Erythroblast (primary cell): ENCODE data around the gene OR4D2.

Experiments
- GATA1 ChIP-seq: IDR thresholded peaks from 2 replicates; pipeline ENCODE4 v1.6.1; 2011; ENCODE audit warnings: low read depth, mild to moderate bottlenecking, control low read depth, low read length, moderate library complexity
- POLR2A ChIP-seq: IDR thresholded peaks from 2 replicates; pipeline ENCODE4 v1.6.1; 2011; ENCODE audit warnings: mild to moderate bottlenecking, low read length

GRCh38 chr17:58202859-58203258 is 36.1 kb downstream of the OR4D2 start:
- TF ChIP-seq POLR2A (no peak), GATA1 (no peak)
